HG03097 (cell line): ENCODE results near the gene IL1RL2.

ENCODE experiments used
- ATAC-seq: cut with Tn5 transposase; IDR thresholded peaks from one replicate; pipeline ENCODE4 v1.9.1; 2021; ENCODE audit not compliant: unreplicated experiment, low FRiP score

The IL1RL2 gene

DNA sequence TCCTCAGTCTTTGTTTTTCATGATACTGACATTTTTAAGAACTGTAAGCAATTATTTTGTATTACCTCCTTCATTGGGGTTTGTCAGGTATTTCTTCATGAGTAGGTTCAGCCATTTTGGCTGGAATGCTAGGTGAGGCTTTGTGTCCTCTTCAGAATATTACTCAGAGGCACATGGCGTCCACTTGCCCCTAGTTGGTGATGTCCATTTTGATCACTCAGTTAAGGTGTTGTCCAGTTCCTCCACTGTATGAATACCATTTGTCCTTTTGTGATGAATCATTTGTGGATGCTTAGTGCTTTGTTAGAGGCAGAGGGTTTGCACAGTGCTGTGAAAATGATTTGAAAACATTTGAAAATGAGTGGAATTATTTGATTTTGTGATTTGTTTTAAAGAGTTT, 4.7 kb downstream of the IL1RL2 start:
- no peak for ATAC-seq

DNA sequence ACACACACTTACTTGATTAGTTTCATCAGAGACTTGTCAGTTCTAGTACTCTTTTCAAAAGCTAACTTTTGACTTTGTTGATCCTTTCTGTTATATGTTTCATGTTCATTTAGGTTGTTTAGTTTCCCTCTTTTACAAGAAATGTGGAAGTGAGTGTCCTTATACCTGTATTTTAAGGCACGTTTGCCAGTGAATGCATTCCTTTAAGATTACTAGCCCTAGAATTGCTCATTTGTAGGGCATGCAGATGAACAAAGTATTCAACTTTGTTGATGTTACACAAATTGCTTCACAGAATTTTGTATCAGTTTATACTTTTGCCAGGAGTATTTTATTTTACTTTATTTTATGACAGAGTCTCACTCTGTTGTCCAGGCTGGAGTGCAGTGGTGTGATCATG, 6.3 kb downstream of the IL1RL2 start:
- no peak for ATAC-seq

DNA sequence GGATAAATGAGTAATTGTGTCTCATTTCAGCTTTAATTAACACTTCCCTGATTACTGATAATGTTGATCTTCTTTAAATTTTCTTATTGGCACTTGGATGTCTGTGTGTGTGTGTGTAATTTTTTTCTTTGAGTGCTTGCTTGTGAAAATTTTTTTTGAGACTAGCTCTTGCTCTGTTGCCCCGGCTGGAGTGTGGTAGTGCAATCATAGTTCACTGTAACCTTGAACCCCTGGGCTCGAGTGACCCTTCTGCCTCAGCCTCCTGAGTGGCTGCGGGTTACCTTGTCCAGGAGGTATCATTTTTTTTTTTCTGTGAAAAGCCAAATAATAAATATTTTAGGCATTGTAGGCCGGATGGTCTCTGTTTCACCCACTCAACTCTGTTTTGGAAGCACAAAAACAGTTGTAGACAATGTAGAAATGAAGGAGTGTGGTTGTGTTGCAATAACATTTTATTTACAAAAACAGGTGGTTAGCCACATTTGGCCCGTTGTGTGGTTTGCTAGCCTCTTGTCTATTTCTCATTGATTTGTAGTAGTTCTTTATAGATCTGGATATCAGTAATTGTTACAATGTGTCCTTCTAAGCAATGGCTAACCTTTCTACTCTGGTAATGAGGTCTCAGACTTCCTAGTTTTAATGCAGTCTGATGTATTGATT, 7.9 kb downstream of the IL1RL2 start:
- no peak for ATAC-seq

DNA sequence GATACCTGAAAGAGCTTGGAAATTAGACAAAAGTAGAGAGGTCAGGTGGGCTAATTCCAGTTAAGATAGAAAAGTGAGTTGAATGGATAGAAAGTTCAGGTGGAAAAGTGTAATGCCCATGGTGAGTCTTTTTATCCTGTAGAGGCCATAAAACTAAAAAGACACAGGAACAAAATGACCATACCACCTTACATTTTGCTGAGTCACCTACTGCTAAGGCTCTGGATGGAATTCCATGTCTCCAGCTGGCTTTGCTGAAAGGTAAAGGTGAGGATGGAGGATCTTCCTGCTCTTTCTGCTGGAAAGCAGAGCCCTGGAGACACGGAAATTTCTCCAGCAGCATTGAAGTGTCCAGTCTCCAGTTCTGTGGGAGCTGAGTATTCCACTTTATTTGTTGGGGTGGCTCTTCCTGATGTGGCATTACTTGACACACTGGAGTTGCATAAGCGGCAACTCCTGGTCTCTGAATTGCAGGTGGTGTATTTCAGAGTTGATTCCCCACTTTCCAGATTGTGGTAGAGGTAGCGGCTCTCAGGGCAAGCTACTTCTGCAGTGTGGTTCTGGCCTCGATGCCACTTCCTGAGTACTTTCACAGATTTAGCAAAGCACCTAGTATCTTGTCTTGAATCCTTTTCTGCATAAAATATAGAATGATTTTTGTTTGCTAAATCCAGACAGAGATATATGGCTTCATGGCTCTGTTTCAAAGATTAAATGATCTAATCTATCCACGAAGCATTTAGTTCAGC, 10.7 kb downstream of the IL1RL2 start:
- ATAC-seq = no peak

DNA sequence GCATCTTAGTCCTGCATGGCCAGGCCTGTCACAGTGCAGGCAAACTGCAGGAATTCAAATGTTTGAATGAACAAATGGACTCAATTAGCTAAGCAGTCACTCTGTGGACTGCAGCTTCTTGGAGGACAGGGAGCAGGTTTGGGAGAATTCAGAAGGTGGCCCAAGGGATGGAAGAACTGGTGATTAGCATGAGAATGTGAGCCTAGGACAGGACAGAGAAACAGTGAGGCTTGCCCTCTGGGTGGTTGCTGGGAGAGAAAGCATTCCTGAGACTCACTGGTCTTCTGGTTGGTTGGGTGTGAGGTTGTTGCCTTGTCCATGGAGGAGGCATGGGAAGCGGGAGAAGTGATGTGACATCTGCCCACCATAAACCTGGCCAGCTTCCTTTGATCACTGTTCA, 13.7 kb downstream of the IL1RL2 start:
- no peak for ATAC-seq

DNA sequence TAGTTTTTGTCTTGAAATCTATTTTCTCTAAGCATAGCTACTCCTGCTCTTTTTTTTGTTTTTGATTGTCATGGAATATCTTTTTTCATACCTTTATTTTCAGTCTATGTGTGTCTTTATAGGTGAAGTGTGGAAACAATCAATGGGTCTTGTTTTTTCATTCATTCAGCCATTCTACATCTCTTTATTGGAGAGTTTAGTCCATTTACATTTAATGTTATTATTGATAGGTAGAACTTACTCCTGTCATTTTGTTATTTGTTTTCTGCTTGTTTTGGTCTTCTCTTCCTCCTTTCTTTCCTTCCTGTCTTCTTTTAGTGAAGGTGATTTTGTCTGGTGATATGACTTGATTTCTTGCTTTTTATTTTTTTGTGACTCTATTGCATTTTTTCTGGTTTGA, 17.8 kb downstream of the IL1RL2 start:
- ATAC-seq = no peak

DNA sequence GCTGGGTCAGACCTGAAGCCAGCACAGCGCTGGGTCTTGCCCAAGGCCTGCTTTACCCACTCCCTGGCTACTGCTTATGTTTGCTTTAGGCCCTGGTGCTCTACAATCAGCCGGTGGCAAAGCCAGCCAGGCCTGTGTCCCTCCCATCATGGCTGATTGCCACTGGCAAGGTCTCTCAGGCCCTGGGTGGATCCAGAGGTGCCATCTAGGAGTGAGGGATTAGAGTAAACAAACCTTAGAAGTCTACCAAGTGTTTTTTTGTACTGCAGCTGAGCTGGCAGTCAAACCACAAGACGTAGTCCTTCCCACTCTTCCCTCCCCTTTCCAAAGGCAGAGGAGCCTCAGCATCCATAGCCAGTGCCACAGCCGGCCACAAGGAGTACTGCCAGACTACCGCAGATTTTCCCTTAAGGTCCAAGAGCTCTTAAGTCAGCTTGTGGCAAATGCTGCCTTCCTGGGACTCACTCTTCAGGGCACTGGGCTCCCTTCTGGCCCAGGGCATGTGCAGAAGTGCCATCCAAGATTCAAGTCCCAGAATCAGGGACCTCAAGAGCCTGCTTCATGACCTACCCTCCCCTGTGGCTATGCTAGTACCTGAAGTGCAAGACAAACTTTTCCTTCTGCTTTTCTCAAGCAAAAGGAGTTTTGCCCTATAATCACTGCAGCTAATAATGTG, 20.0 kb downstream of the IL1RL2 start:
- ATAC-seq = no peak

DNA sequence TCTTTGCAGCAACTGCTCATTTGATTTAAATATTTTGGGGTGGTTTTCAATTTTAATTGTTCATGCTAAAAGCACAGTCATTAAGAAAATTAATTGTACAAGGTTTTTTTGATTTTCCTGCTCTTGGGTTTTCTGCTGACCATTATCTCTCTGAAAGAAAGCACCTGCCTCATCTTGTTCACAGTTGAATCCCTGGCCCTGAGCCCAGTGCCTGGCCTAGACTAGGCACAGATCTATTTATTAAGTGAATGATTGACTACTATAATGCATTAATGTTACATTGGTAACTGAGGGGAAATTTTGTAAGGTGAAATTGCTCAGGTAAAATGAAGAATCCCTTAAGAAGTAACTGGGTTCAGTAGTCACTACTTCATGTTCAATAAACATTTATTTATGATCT, 22.0 kb downstream of the IL1RL2 start:
- no peak for ATAC-seq

DNA sequence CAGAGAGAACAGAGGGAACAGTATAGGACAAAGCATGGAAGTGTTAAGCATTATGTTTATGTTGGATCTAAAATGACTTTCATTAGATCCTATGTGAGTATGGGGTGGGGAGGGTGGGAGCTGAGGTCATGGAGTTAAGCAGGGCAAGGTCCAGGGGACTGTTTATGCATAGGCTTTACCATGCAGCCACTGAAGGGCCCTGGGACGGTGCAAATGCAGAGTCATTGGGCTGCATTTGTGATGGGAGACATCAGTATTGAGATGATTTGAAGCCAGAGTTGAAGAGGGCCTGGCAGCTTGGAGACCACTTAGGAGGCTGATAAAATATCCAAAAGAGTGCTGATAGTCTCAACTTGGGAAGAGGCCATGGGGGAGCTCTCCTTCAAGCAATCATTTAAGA, 22.7 kb downstream of the IL1RL2 start:
- no peak for ATAC-seq

DNA sequence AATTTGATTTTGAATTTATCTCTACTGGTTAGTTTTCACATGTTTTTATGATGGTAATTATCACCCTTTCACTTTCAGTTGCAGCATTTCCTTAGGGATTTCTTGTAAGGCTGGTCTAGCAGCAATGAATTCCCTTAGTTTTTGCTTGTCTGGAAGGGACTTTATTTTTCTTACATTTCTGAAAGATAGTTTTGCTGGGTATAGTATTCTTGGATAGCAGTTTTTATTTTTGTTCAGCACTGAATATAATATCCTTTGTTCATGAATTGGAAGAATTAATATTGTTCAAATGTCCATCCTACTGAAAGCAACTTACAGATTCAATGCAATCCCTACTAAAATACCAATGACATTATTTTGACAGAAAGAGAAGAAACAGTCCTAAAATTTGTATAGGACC, 30.2 kb downstream of the IL1RL2 start:
- no peak for ATAC-seq

DNA sequence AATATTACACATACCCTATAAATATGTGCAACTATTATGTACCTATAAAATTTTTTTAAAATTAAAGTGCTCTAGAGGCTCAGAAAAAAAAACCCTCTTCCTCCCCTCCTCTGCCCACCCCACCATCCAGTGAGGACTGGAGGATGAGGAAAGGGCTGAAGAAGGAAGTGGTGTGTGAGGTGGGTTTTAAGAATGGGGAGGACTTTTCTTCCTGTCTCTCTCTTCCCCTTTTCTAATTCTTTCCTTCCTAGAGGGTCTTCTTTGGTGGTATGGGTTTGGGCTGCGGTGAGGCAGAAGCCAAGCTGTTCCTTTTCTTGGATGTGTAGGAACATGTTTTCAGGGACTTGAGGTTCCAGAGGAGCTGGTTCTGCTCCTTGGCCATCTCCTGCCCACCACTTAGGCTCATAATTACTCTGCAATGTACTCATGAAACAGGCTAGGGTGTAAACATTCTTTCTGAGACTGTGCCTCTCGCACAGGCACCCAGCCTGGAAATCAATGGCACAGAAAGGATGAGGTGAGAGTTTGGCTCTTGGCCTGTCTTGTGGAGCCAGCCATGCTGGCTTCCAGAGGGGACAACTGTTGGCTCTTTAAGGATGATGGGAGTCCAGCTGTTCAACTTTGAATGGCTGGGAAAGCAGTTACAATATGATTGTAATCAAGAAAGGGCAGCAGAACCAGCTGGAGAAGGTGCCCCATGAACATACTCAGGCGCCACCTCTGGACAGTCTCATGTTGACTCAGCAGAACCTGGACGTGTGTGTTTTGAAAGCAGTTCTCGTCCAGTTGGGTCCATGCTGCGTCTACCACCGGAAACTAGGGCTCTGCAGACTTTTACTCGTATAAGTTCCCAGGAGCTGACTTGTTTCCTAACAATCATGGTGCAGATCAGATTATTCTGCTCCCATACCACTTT, 38.3 kb downstream of the IL1RL2 start:
- ATAC-seq = no peak

DNA sequence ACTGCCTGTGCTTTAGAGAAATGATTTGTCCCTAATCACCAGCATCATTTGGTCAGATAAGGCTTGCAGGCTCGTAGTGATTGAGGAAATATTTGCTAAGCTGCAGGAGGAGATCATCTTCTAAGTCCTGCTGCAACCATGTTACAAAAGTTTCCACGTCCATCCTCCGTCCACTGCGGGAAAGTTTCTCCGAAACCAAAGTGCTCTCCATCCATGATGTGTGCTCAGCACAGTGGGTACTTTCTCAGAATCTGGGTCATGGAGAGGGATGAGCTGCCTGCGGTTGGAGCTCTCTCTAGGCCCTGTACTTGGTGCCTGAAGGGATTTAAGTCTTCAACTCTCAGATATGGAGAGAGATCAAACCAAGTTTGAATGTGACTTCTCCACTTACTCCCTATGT, 39.3 kb downstream of the IL1RL2 start:
- no peak for ATAC-seq

DNA sequence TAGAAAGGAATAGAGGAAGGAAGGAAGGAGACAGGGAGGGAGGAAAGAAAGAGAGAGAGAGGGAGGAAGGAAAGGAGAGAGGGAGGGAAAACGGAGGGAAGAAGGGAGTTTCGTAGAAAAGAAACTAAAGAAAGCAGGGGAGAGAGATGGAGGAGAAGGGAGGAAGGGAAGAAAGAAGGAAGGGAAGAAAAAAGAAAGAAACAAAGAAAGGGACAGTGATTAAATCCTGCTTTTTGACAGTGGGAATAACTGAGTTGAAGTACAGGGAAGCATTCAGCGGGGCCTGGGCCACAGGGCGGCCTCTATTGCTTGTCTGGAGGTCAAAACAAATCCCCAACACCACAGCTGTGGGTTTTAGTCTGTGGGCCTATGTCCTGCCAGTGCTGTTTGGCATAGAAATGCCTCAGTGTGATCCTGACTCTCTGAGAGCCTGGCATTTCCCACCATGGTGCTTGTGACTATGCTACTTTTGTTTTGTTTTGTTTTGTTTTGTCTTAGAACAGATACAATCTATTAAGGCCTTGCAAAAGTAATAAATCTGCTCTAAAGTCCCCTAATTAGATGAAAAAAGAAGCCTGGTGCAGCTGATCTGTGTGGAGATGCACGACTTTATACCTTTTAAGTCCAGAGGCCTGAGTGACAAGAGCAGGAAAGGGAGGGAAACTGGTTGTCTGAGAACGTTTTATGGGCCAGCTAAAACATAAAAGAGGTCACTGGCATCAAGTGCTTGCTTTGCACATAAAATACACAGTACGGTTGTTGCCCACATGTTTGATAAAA, 40.0 kb downstream of the IL1RL2 start:
- no peak for ATAC-seq

DNA sequence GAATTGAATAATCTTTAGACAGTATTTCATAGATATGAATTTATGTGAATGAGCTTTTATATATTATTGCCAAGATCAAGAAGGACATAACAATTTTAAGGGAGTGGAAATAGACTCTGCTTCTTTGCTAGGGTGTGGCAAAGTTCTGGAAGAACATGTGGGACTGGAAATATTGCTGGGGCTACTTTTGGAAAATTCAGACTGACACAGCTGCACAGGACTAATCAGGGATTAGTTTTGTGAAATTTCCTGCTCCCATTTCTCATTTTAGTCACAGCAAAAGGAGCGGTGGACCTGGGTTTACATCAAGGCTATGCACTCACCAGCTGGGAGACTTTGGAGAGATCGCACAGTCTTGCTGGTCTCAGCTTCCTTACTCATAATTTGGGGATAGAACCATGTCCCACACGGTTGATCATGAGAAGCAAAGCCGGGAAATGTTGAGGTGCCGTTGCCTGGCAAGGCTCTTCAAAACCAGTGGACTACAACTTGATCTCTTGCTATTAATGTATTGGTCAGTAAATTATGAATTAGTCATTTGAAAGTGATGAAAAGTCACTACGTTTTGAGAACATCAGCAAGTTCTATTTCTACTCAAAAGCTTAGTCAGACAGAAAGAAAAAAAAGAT, 42.4 kb downstream of the IL1RL2 start:
- no peak for ATAC-seq

DNA sequence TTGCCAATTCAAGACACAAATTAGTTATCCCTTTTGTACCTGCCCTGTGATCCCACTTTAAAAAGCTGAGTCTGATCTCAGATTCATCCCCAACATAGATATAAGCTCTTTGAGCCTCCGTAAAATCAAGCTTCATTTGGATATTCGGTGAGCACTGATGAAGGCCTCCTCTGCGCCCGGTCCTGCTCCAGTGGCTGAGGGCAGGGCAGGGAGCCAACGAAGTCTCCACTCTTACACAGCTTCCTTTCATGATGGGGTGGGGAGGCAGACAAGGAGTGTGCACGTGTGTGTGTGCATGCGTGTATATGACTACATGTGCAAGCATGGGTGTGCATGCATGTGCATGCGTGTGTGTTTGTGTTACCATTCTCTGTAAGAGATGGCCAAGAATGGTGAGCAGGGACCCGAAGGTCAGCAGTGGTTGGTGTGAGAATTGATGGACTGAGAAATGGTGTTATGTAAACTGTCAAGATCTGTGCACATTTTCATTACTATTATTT, 43.6 kb downstream of the IL1RL2 start:
- no peak for ATAC-seq

DNA sequence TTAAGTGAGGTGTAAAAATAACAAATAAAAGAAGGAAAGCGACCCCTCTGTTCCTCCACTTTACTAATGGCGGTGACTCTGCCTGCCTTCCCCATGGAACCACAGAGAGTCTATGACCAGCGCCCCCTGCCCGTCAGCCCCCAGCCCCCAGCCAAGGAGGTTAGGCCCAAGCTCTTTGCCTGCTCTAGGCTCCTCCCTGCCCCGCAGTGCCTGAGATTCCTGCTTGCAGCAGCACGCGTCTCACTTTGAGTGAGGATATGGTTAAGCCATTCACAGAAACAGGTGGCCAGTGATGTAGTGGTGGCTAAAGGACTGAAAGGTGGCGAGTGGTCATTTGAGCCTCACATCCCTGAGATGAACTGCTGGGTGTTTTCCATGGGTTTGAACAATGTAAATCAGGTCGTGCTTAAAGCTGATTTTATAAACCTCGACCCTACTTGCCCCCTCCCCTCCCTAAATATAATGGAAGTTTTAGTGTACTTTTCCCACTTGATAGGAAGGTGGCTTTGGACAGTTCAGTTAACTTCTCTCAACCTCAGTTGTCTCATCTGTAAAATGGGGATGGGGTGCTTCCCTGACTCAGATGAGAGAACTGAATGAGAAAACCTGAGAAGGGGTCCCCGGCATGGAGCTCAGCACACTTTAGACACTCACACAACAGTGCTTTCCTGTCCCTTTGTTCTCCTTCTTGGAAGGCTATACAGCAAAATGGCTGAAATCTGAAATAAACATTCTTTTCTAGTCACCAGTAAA, 46.5 kb downstream of the IL1RL2 start:
- no peak for ATAC-seq

DNA sequence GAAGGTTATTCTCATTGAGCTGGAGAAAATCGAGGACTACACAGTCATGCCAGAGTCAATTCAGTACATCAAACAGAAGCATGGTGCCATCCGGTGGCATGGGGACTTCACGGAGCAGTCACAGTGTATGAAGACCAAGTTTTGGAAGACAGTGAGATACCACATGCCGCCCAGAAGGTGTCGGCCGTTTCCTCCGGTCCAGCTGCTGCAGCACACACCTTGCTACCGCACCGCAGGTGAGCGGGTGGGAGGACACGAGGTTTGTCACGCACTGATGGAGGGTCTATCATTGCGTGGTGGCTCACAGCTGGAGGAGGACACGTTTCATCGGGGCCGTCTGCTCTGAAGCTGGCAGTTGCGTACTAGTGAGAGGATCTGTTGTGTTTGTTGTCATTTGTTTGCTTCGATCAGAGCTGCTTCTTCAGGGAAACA, 48.2 kb downstream of the IL1RL2 start:
- ATAC-seq = no peak

DNA sequence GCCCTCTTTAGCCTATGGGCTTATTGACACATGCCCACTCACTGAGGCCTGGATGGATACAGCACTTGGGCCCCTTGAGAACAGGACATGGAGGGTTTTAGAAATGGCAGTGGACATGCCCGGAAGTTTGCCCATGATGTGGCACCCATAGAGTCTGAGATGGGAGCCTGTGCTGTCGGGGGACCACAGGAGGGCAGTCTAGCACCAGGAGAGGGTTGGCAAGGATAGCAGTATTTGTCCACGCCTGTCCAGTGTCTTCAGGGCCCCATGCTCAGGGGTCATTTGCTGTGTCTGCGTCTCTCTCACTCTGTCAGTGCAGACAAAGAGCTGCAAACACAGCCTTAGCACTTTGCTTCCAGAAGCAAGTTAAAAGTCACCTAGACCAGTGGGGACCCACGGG, 48.7 kb downstream of the IL1RL2 start:
- no peak for ATAC-seq

DNA sequence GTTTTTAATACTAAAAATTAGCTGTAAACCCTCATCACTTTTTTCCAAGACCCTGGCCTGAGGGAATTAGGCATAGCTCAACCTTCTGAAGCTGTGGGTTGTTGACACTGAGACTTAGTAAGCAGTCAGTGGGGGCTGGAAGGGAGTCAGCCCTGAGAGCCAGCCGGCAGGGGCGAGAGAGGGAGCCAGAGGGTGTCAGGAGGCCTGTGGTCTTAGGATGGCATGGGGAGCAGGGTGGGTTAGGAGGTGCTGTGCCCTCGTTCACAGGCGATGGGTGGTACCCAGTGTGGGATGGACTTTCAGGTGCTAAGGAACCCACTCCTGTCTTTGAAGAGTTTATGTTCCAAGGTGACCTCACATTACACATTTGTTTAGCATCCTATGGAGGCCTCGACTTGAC, 49.3 kb downstream of the IL1RL2 start:
- no peak for ATAC-seq
